A549 (cell line): ENCODE results near the gene PCBP3. TPM values are rescaled to one million over a fixed set of nuclear protein-coding genes. Genes with fewer than 3 reads are reported as not detected.

Experiments
- ATAC-seq, 2 experiments: fragments of 200-7000 bp in 1 of 2; fragments of >200 bp in 1 of 2; cut with Nextera tagmentation in 1 of 2; cut with Tn5 transposase in 1 of 2; 3 replicates each; pipeline versions ENCODE4 v1.8.0 to v1.9.1; 2018 to 2020; ENCODE audit warnings: mild to moderate bottlenecking in 1 of 2, moderate library complexity in 1 of 2
- CTCF ChIA-PET: fragments of 300-600 bp; sonication (Branson Sonifier 250); formaldehyde crosslinking; extraction: SDS; loops from one replicate; lab custom pipeline; 2021; ENCODE audit warnings: antibody characterized with exemption, inconsistent platforms; lab: Yijun Ruan, JAX
- POLR2A ChIA-PET: fragments of 350-600 bp; formaldehyde crosslinking; extraction: SDS; loops from one replicate; lab custom pipeline; 2021; ENCODE audit warnings: antibody characterized with exemption, inconsistent platforms; lab: Yijun Ruan, JAX
- DNase-seq, 2 experiments: peaks; one replicate each; pipeline versions ENCODE4 v3.0.0 to v3.0.0-alpha.2; 2011 to 2016; ENCODE audit warnings: low read depth in 1 of 2, low spot score in 1 of 2
- FAIRE-seq: peaks from 2 replicates; lab custom pipeline; 2011; peaks lifted over from hg19 to GRCh38; lab: Jason Lieb, UNC
- H3K27ac ChIP-seq, 2 experiments: fragments of >200 bp; sonication (Bioruptor Twin); formaldehyde crosslinking; 3 replicates each; pipeline ENCODE4 v1.5.1; 2016 to 2017
- H3K4me1 ChIP-seq: fragments of >200 bp; sonication (Bioruptor Twin); formaldehyde crosslinking; 3 replicates; pipeline ENCODE4 v1.6.1; 2016
- H3K4me2 ChIP-seq: fragments of >200 bp; sonication (Bioruptor Twin); formaldehyde crosslinking; 3 replicates; pipeline ENCODE4 v1.6.1; 2016
- H3K4me3 ChIP-seq: fragments of >200 bp; sonication (Bioruptor Twin); formaldehyde crosslinking; 3 replicates; pipeline ENCODE4 v1.5.1; 2016
- H3K9me3 ChIP-seq: fragments of >200 bp; sonication (Bioruptor Twin); formaldehyde crosslinking; 3 replicates; pipeline ENCODE4 v1.6.1; 2016
- BHLHE40 ChIP-seq: IDR thresholded peaks from 2 replicates; pipeline ENCODE4 v1.6.1; 2012; ENCODE audit warnings: low read depth, low read length, inconsistent platforms
- CTCF ChIP-seq: fragments of >200 bp; sonication (Bioruptor Twin); formaldehyde crosslinking; IDR thresholded peaks from 3 replicates; pipeline ENCODE4 v1.5.1; 2016
- EHF ChIP-seq: fragments of 250-450 bp; sonication (Bioruptor Pico); IDR thresholded peaks from 2 replicates; pipeline ENCODE4 v1.5.0; 2020; ENCODE audit warnings: mild to moderate bottlenecking
- FOSB ChIP-seq: fragments of 250-450 bp; sonication (Bioruptor Pico); IDR thresholded peaks from 2 replicates; pipeline ENCODE4 v1.5.0; 2020; ENCODE audit warnings: mild to moderate bottlenecking, moderate library complexity
- GATA3 ChIP-seq: IDR thresholded peaks from 2 replicates; pipeline ENCODE4 v1.6.1; 2012; ENCODE audit warnings: borderline replicate concordance
- HDAC2 ChIP-seq: fragments of 200-600 bp; sonication (generic); IDR thresholded peaks from 2 replicates; pipeline ENCODE4 v1.6.1; 2016
- HMGXB4 ChIP-seq: fragments of 250-450 bp; sonication (Bioruptor Pico); IDR thresholded peaks from 2 replicates; pipeline ENCODE4 v1.5.0; 2021; ENCODE audit warnings: mild to moderate bottlenecking, moderate library complexity, borderline replicate concordance
- HOXA7 ChIP-seq: fragments of 250-450 bp; sonication (Bioruptor Pico); IDR thresholded peaks from 2 replicates; pipeline ENCODE4 v1.5.0; 2020; ENCODE audit warnings: mild to moderate bottlenecking, moderate library complexity
- HOXB5 ChIP-seq: fragments of 250-450 bp; sonication (Bioruptor Pico); IDR thresholded peaks from 2 replicates; pipeline ENCODE4 v1.5.0; 2020; ENCODE audit warnings: mild to moderate bottlenecking, moderate library complexity
- KDM1A ChIP-seq: fragments of 200-600 bp; sonication (generic); IDR thresholded peaks from 2 replicates; pipeline ENCODE4 v1.6.1; 2016; ENCODE audit warnings: low read depth, mild to moderate bottlenecking
- KDM5A ChIP-seq: fragments of 200-600 bp; sonication (generic); IDR thresholded peaks from 2 replicates; pipeline ENCODE4 v1.6.1; 2016; ENCODE audit warnings: antibody characterized with exemption, mild to moderate bottlenecking
- MAFK ChIP-seq: fragments of 450-650 bp; IDR thresholded peaks from 2 replicates; pipeline ENCODE4 v1.6.1; 2014; ENCODE audit not compliant: partially characterized antibody
- MAZ ChIP-seq: fragments of 150-350 bp; IDR thresholded peaks from 2 replicates; pipeline ENCODE4 v1.6.1; 2014; ENCODE audit warnings: antibody characterized with exemption, low read depth, low read length, borderline replicate concordance
- NFE2L2 ChIP-seq: fragments of 150-350 bp; conservative IDR thresholded peaks from 2 replicates; pipeline ENCODE4 v1.6.1; 2014; ENCODE audit warnings: low read length
- POLR2AphosphoS2 ChIP-seq: conservative IDR thresholded peaks from 2 replicates; pipeline ENCODE4 v1.6.1; 2012; ENCODE audit warnings: low read length, improper control_type of control experiment, inconsistent platforms
- REST ChIP-seq: fragments of 200-600 bp; sonication (generic); IDR thresholded peaks from 2 replicates; pipeline ENCODE4 v1.6.1; 2016; ENCODE audit warnings: antibody characterized with exemption, mild to moderate bottlenecking, moderate library complexity
- TP53 ChIP-seq: fragments of 250-450 bp; sonication (Bioruptor Pico); IDR thresholded peaks from 2 replicates; pipeline ENCODE4 v1.5.0; 2021; ENCODE audit warnings: mild to moderate bottlenecking, moderate library complexity
- USF2 ChIP-seq: fragments of 450-650 bp; IDR thresholded peaks from 2 replicates; pipeline ENCODE4 v1.6.1; 2014; ENCODE audit warnings: antibody characterized with exemption
- ZNF302 ChIP-seq: fragments of 250-450 bp; sonication (Bioruptor Pico); IDR thresholded peaks from 2 replicates; pipeline ENCODE4 v1.9.0; 2021; ENCODE audit warnings: inconsistent platforms, mild to moderate bottlenecking, moderate library complexity
- WGBS: methylation state at CpG from one replicate; pipeline ENCODE4 v1.1.6; 2017; ENCODE audit errors: missing lambda C conversion rate; 5-methylcytosine and 5-hydroxymethylcytosine counted together
- polyA plus RNA-seq, 4 experiments: library from polyadenylated mRNA; depleted of rRNA in 3 of 4; stranded (reverse); fragments of >200 nt; fragmentation: RNase III in 1 of 4; extraction: RNeasy Plus Mini Kit Qiagen cat#74134 plus additional on column Dnase treatment in 1 of 4; gene quantifications; 2 replicates in 3 of 4; 3 replicates in 1 of 4; pipeline ENCODE4 v1.2.3, GENCODE V29; 2011 to 2017

Gene PCBP3
- polyA plus RNA-seq, 2 of the 4 experiments (the other 2 are of a cell fraction): 0.30 to 0.34 TPM

GRCh38 chr21:45739218-45740087 lies 95.9 kb downstream of the PCBP3 start:
- no peaks in the 10 kb centered on the region for H3K4me1 ChIP-seq
- no peak for TF ChIP-seq HOXB5 (CRISPR knock-in tag)
- no peak for TF ChIP-seq FOSB (CRISPR knock-in tag)
- TF ChIP-seq REST: no peak
- TF ChIP-seq, all 56 proteins: peak for 0
- Histone ChIP-seq H3K9me3 (no peaks in the 10 kb centered on the region), H3K27ac (no peak overlapping the region), H3K4me2 (no peak overlapping the region), H3K4me3 (no peak overlapping the region)
- ChIA-PET POLR2A (no interaction called here), CTCF (no interaction called here)
- FAIRE-seq (no peak), ATAC-seq (no peak), DNase-seq (no peak)
- WGBS: 39% methylated on average over 2 of the region's 5 CpGs

GRCh38 chr21:45740088-45740440 lies 96.5 kb downstream of the PCBP3 start:
- no peak for DNase-seq
- no peak overlapping the region for H3K4me3 ChIP-seq
- no peaks in the 10 kb centered on the region for H3K9me3 ChIP-seq
- FAIRE-seq: no peak
- H3K4me2 ChIP-seq: no peak overlapping the region
- no peak for TF ChIP-seq GATA3
- no peak for TF ChIP-seq NFE2L2
- TF ChIP-seq TP53: no peak
- no peak for TF ChIP-seq HMGXB4 (CRISPR knock-in tag)
- TF ChIP-seq HDAC2: no peak
- no peak for TF ChIP-seq ZNF302
- TF ChIP-seq HOXB5 (CRISPR knock-in tag): no peak
- no peak for TF ChIP-seq KDM1A
- no peak for TF ChIP-seq MAFK
- TF ChIP-seq CTCF: no peak
- TF ChIP-seq EHF (CRISPR knock-in tag): no peak
- no peak for TF ChIP-seq USF2
- no peak for TF ChIP-seq BHLHE40
- no peak for TF ChIP-seq KDM5A
- TF ChIP-seq POLR2AphosphoS2: no peak
- no peak for TF ChIP-seq HOXA7
- TF ChIP-seq MAZ: no peak
- CTCF ChIA-PET: interaction anchor here (1.1 kb wide), 1 partner anchor 10 kb away, joined by 3 read pairs; no protein-coding TSS in a partner anchor
- ATAC-seq: no peak; a peak in 1 of 6 replicates
- H3K4me1 ChIP-seq: no peaks in the 10 kb centered on the region
- 55% methylated on average over 9 of the region's 9 CpGs for WGBS
- no peak overlapping the region for H3K27ac ChIP-seq
- POLR2A ChIA-PET: interaction anchor here (0.6 kb wide), 1 partner anchor 94 kb away, joined by 8 read pairs; no protein-coding TSS in a partner anchor
